IMR-90 (cell line): ENCODE measurements around the gene STAB1. TPM values are rescaled to one million over a fixed set of nuclear protein-coding genes. Genes with fewer than 3 reads are reported as not detected.

Experiments used
- ATAC-seq: fragments of 200-7000 bp; cut with Tn5 transposase; 2 replicates; pipeline ENCODE4 v1.9.1; 2020; ENCODE audit warnings: low read depth, mild to moderate bottlenecking, moderate library complexity
- BruUV-seq: library from RNA; stranded (reverse); fragments of 400-500 nt; replicated peaks from 2 replicates; lab custom pipeline; 2021; lab: Mats Ljungman, UMichigan
- CTCF ChIA-PET: fragments of 300-600 bp; formaldehyde crosslinking; extraction: SDS; loops from one replicate; lab custom pipeline; 2021; ENCODE audit warnings: antibody characterized with exemption; lab: Yijun Ruan, JAX
- POLR2A ChIA-PET: fragments of 300-600 bp; sonication (Branson Sonifier 250); formaldehyde crosslinking; loops from one replicate; lab custom pipeline; 2022; ENCODE audit warnings: antibody characterized with exemption; ENCODE audit not compliant: unreplicated experiment; lab: Charles Lee
- DNase-seq: peaks from one replicate; pipeline ENCODE4 v3.0.0; 2013
- H2AFZ ChIP-seq: replicated peaks from 2 replicates; pipeline ENCODE3; 2013; ENCODE audit warnings: low read length, mild to moderate bottlenecking; ENCODE audit not compliant: poor library complexity
- H2AK5ac ChIP-seq: 2 replicates; pipeline ENCODE4 v1.6.1; 2013; ENCODE audit warnings: low read depth, low read length, inconsistent platforms
- H2AK9ac ChIP-seq: replicated peaks from 2 replicates; pipeline ENCODE3; 2013; ENCODE audit warnings: mild to moderate bottlenecking, low read depth, low read length, moderate library complexity; ENCODE audit not compliant: poor library complexity
- H2BK120ac ChIP-seq: 2 replicates; pipeline ENCODE4 v1.6.1; 2013; ENCODE audit warnings: low read depth, low read length, inconsistent platforms
- H2BK15ac ChIP-seq: 3 replicates; pipeline ENCODE4 v1.6.1; 2013; ENCODE audit warnings: low read depth, low read length, inconsistent platforms
- H2BK20ac ChIP-seq: 2 replicates; pipeline ENCODE4 v1.6.1; 2013; ENCODE audit warnings: low read depth, mild to moderate bottlenecking, inconsistent platforms, low read length, moderate library complexity
- H2BK5ac ChIP-seq: 2 replicates; pipeline ENCODE4 v1.6.1; 2013; ENCODE audit warnings: mild to moderate bottlenecking, low read depth, low read length, inconsistent platforms; ENCODE audit not compliant: poor library complexity, severe bottlenecking
- H3K14ac ChIP-seq: replicated peaks from 2 replicates; pipeline ENCODE4 v1.6.1; 2013; ENCODE audit warnings: low read depth, low read length, inconsistent platforms
- H3K18ac ChIP-seq: 2 replicates; pipeline ENCODE4 v1.6.1; 2013; ENCODE audit warnings: low read depth, low read length, control low read depth
- H3K23ac ChIP-seq: 2 replicates; pipeline ENCODE4 v1.6.1; 2013; ENCODE audit warnings: low read depth, low read length, inconsistent platforms
- H3K27ac ChIP-seq: 2 replicates; pipeline ENCODE4 v1.5.1; 2013; ENCODE audit warnings: mild to moderate bottlenecking, control low read depth, low read length; ENCODE audit not compliant: insufficient read depth
- H3K27me3 ChIP-seq: 2 replicates; pipeline ENCODE4 v1.6.1; 2013; ENCODE audit warnings: low read length; ENCODE audit not compliant: control insufficient read depth, insufficient read depth
- H3K36me3 ChIP-seq: 2 replicates; pipeline ENCODE4 v1.6.1; 2013; ENCODE audit warnings: low read length, mixed read lengths; ENCODE audit not compliant: control insufficient read depth, insufficient read depth
- H3K4ac ChIP-seq: 2 replicates; pipeline ENCODE4 v1.6.1; 2013; ENCODE audit warnings: low read depth, low read length, inconsistent platforms
- H3K4me1 ChIP-seq: 2 replicates; pipeline ENCODE4 v1.6.1; 2013; ENCODE audit warnings: low read length, mixed read lengths; ENCODE audit not compliant: control insufficient read depth, insufficient read depth
- H3K4me2 ChIP-seq: 2 replicates; pipeline ENCODE4 v1.6.1; 2013; ENCODE audit warnings: low read depth, mild to moderate bottlenecking, control low read depth, low read length, moderate library complexity
- H3K4me3 ChIP-seq: 2 replicates; pipeline ENCODE4 v1.5.1; 2013; ENCODE audit warnings: low read depth, mild to moderate bottlenecking, control low read depth, low read length, moderate library complexity; ENCODE audit not compliant: insufficient read depth
- H3K56ac ChIP-seq: 2 replicates; pipeline ENCODE4 v1.6.1; 2013; ENCODE audit warnings: low read length, inconsistent platforms; ENCODE audit not compliant: insufficient read depth; ENCODE audit errors: extremely low read depth
- H3K79me1 ChIP-seq, 2 experiments: 2 replicates each; pipeline ENCODE4 v1.6.1; 2013; ENCODE audit warnings: low read length in 2 of 2, inconsistent platforms in 1 of 2, low read depth in 1 of 2
- H3K9ac ChIP-seq: 2 replicates; pipeline ENCODE4 v1.6.1; 2013; ENCODE audit warnings: low read depth, low read length, control low read depth
- H3K9me1 ChIP-seq: 2 replicates; pipeline ENCODE4 v1.6.1; 2013; ENCODE audit warnings: low read length, inconsistent platforms; ENCODE audit not compliant: insufficient read depth
- H3K9me3 ChIP-seq: 2 replicates; pipeline ENCODE4 v1.6.1; 2013; ENCODE audit warnings: low read length; ENCODE audit not compliant: control insufficient read depth, insufficient read depth
- H4K20me1 ChIP-seq: 2 replicates; pipeline ENCODE4 v1.6.1; 2013; ENCODE audit warnings: low read length, inconsistent platforms; ENCODE audit not compliant: insufficient read depth
- H4K5ac ChIP-seq: 2 replicates; pipeline ENCODE4 v1.6.1; 2013; ENCODE audit warnings: mild to moderate bottlenecking, low read depth, low read length, control low read depth
- H4K8ac ChIP-seq, 2 experiments: 2 replicates each; pipeline ENCODE4 v1.6.1; 2013; ENCODE audit warnings: low read depth in 2 of 2, low read length in 2 of 2, control low read depth in 1 of 2, inconsistent platforms in 1 of 2
- H4K91ac ChIP-seq: 2 replicates; pipeline ENCODE4 v1.6.1; 2013; ENCODE audit warnings: low read depth, low read length, inconsistent platforms; ENCODE audit not compliant: insufficient read depth
- BHLHE40 ChIP-seq: fragments of 150-350 bp; IDR thresholded peaks from 2 replicates; pipeline ENCODE4 v1.6.1; 2016; ENCODE audit warnings: mild to moderate bottlenecking, low read depth, low read length
- CEBPB ChIP-seq: IDR thresholded peaks from 2 replicates; pipeline ENCODE4 v1.6.1; 2012; ENCODE audit warnings: low read depth, low read length, improper control_type of control experiment
- CHD1 ChIP-seq: IDR thresholded peaks from 2 replicates; pipeline ENCODE4 v1.6.1; 2012; ENCODE audit warnings: low read depth, low read length, improper control_type of control experiment
- CTCF ChIP-seq: conservative IDR thresholded peaks from 2 replicates; pipeline ENCODE4 v1.5.1; 2012; ENCODE audit warnings: mild to moderate bottlenecking, low read depth, low read length, improper control_type of control experiment
- ELK1 ChIP-seq: fragments of 150-350 bp; IDR thresholded peaks from 2 replicates; pipeline ENCODE4 v1.6.1; 2016; ENCODE audit warnings: low read depth, mild to moderate bottlenecking, low read length, moderate library complexity, borderline replicate concordance
- FOS ChIP-seq: fragments of 150-350 bp; IDR thresholded peaks from 2 replicates; pipeline ENCODE4 v1.6.1; 2016; ENCODE audit warnings: low read depth, low read length
- MAFK ChIP-seq: IDR thresholded peaks from 2 replicates; pipeline ENCODE4 v1.6.1; 2012; ENCODE audit warnings: low read depth, low read length, improper control_type of control experiment
- MAZ ChIP-seq: IDR thresholded peaks from 2 replicates; pipeline ENCODE4 v1.6.1; 2012; ENCODE audit warnings: low read depth, mild to moderate bottlenecking, low read length, improper control_type of control experiment, moderate library complexity, borderline replicate concordance
- MXI1 ChIP-seq: IDR thresholded peaks from 2 replicates; pipeline ENCODE4 v1.6.1; 2012; ENCODE audit warnings: low read depth, mild to moderate bottlenecking, low read length, moderate library complexity, borderline replicate concordance
- NFE2L2 ChIP-seq: fragments of 150-350 bp; IDR thresholded peaks from 2 replicates; pipeline ENCODE4 v1.6.1; 2016; ENCODE audit warnings: low read depth, mild to moderate bottlenecking, low read length
- POLR2A ChIP-seq: IDR thresholded peaks from 2 replicates; pipeline ENCODE4 v1.6.1; 2012; ENCODE audit warnings: mild to moderate bottlenecking, low read depth, low read length
- RCOR1 ChIP-seq: IDR thresholded peaks from 2 replicates; pipeline ENCODE4 v1.6.1; 2012; ENCODE audit warnings: mild to moderate bottlenecking, low read length, improper control_type of control experiment; ENCODE audit not compliant: insufficient replicate concordance
- RFX5 ChIP-seq: IDR thresholded peaks from 2 replicates; pipeline ENCODE4 v1.8.0; 2012; ENCODE audit warnings: low read depth, mild to moderate bottlenecking, low read length, moderate library complexity
- SMC3 ChIP-seq: fragments of 150-350 bp; IDR thresholded peaks from 2 replicates; pipeline ENCODE4 v1.6.1; 2016; ENCODE audit warnings: low read depth, mild to moderate bottlenecking, antibody characterized with exemption, low read length, moderate library complexity
- USF2 ChIP-seq: fragments of 150-350 bp; IDR thresholded peaks from 2 replicates; pipeline ENCODE4 v1.6.1; 2017; ENCODE audit warnings: mild to moderate bottlenecking, antibody characterized with exemption, low read length, low read depth
- WGBS, 2 experiments: methylation state at CpG; one replicate each; pipeline versions ENCODE4 v1.1.5 to v1.1.7; 2013; ENCODE audit warnings: missing lambda C conversion rate in 2 of 2; ENCODE audit not compliant: insufficient read length in 1 of 2; ENCODE audit errors: extremely low coverage in 2 of 2; 5-methylcytosine and 5-hydroxymethylcytosine counted together
- dilution Hi-C: fragments of 300-500 bp; cut with HindIII; formaldehyde crosslinking; loops from one replicate; pipeline ENCODE4 v1.14.3; 2018; ENCODE audit warnings: low sequenced_read_pairs; ENCODE audit not compliant: unreplicated experiment
- in situ Hi-C: fragments of 300-500 bp; cut with MboI; formaldehyde crosslinking; loops from 3 replicates; pipeline ENCODE4 v1.14.3; 2019; ENCODE audit warnings: low sequenced_read_pairs, inconsistent platforms, mixed read lengths
- intact Hi-C: fragments of 100-400 bp; cut with micrococcal nuclease; formaldehyde crosslinking; loops from 2 replicates; pipeline ENCODE4 v1.10.0; 2022
- polyA plus RNA-seq, 3 experiments: library from polyadenylated mRNA; depleted of rRNA; stranded (reverse); fragments of >200 nt; gene quantifications; 2 replicates each; pipeline ENCODE4 v1.2.3, GENCODE V29; 2012; ENCODE audit warnings: low replicate concordance in 1 of 3
- total RNA-seq: library from RNA; depleted of rRNA; stranded (reverse); fragments of >200 nt; gene quantifications from 2 replicates; pipeline ENCODE4 v1.2.3, GENCODE V29; 2012

The STAB1 gene
- total and polyA plus RNA-seq, 2 of the 4 experiments (the other 2 are of a cell fraction): not detected

GRCh38 chr3:52520716-52521487 is 25.8 kb downstream of the STAB1 start:
- Histone ChIP-seq H3K4me3 (no peak overlapping the region), H2AK5ac (no peak overlapping the region), H3K9me1 (peaks cover 11% of the 10 kb centered on the region; the same call in 1 of the 2 replicates), H3K23ac (no peak overlapping the region), H3K18ac (no peak overlapping the region), H2BK20ac (no peak overlapping the region), H2BK15ac (no peak overlapping the region), H2AFZ (no peak overlapping the region), H4K91ac (no peak overlapping the region), H2AK9ac (no peak overlapping the region), H3K27ac (no peak overlapping the region), H2BK120ac (no peak overlapping the region), H3K9ac (no peak overlapping the region), H4K20me1 (peaks cover 4% of the 10 kb centered on the region; the same call in 1 of the 2 replicates), H4K8ac (no peak overlapping the region), H3K9me3 (no peaks in the 10 kb centered on the region), H3K4me1 (peaks cover 1% of the 10 kb centered on the region; the same call in 1 of the 2 replicates), H4K5ac (no peak overlapping the region), H3K56ac (no peak overlapping the region), H3K79me1 (0 out of 4 replicates have a peak, but pooled peaks cover 0 to 8% of the 10 kb centered on the region in 2 experiments), H2BK5ac (no peak overlapping the region), H3K36me3 (peaks cover 27% of the 10 kb centered on the region), H3K27me3 (peaks cover 2% of the 10 kb centered on the region; the same call in 1 of the 2 replicates), H3K4ac (no peak overlapping the region), H3K14ac (no peak overlapping the region), H3K4me2 (no peak overlapping the region)
- dilution Hi-C loops (no loop called here), intact Hi-C loops (no loop called here), in situ Hi-C loops (no loop called here)
- WGBS, 2 experiments: 94% methylated on average over 8 of the region's 20 CpGs; no CpG with 5 or more reads in 1 of the 2 experiments
- BruUV-seq: no TSS peak
- POLR2A ChIA-PET: no interaction called here
- DNase-seq (no peak), ATAC-seq (no peak)
- CTCF ChIA-PET: no interaction called here
- TF ChIP-seq MAFK (no peak), NFE2L2 (no peak), SMC3 (no peak), CTCF (no peak), CHD1 (no peak), MXI1 (no peak), BHLHE40 (no peak), RFX5 (no peak), RCOR1 (no peak), ELK1 (no peak), USF2 (no peak), MAZ (no peak), CEBPB (no peak), FOS (no peak), POLR2A (no peak)
